C1 segment of cervical spinal cord (tissue), 14 donors: ENCODE results near the gene CPLX1.

Source experiments
- DNase-seq, 14 donors: peaks; one replicate each; lab custom pipeline; 2025; lab: John Stamatoyannopoulos, UW

CPLX1 gene

DNA sequence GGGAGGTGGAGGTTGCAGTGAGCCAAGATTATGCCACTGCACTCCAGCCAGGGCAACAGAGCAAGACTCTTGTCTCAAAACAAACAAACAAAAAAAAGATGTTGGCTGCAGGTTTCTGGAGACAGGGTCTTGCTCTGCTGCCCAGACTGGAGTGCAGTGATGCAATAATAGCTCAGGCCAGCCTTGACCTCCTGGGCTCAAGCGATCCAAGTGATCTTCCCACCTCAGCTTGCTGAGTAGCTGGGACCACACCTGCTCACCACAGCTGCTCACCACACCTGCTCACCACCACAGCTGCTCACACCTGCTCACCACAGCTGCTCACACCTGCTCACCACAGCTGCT is 29.9 kb upstream of the CPLX1 start:
- no peak for DNase-seq

DNA sequence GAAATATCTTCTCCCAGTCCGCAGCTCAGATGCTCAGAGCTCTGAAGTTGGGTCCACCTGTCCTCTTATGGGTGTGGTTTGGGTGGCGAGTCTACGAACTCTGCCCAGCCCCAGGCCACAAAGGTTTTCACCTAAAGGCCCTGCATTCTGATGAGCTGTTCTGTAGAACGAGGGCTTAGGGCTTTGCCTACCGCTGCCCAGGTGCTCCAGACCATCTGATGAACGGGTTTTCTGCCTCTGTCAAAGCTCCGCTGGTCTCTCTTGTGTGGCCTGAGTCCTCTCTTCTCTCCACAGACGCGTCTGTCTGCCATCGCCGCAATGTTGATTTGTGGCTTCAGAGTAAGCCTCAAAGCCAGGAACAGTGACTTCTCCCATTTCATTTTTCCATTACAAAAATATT is 28.4 kb upstream of the CPLX1 start:
- DNase-seq = no peak

DNA sequence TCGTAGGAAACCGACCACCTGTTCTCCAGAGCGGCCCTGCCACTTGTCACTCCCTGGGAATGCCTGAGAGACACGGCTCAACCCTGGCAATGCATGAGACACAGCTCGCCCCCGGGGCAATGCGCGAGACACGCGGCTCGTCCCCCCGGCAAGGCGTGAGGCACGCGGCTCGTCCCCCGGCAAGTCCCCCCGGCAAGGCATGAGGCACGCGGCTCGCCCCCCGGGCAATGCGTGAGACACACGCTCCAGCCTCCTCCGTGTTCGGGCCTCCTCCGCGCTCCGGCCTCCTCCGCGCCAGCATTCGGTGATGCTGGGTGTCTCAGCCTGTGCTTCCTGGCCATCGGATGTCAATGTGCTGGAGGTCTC is 27.5 kb upstream of the CPLX1 start:
- no peak for DNase-seq

DNA sequence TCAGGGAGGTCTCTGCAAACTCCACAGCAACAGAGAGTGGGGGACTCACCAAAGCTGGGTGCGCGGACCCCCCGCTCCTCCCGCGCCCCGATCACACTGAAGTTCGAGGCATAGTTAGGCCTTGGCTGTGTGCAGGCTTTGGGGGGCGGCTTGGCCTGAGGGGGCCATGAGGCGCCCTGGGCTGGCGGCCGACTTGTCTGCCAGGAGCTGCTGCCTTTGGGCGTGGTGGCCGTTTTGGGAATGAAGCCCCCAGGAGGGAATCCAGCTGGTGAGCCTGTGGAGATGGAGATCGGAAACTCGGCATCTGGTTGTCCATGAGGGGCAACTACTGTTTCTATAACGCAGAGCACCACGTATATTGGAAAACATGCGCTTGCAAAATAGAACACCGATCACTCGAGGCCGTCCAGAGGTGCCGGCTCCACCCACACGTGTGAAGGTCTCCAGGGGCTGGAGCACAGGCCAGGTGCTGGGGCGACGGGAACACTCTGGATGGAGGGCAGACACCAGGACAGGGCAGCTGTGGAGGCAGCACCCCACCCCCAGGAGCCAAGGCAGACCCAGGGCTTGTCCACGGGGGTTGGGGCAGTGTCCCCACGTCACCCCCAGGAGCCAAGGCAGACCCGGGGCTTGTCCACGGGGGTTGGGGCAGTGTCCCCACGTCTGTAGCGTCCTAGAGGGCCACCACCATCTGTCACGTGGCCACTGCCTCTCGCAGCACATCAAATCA is 25.9 kb upstream of the CPLX1 start:
- DNase-seq = no peak

DNA sequence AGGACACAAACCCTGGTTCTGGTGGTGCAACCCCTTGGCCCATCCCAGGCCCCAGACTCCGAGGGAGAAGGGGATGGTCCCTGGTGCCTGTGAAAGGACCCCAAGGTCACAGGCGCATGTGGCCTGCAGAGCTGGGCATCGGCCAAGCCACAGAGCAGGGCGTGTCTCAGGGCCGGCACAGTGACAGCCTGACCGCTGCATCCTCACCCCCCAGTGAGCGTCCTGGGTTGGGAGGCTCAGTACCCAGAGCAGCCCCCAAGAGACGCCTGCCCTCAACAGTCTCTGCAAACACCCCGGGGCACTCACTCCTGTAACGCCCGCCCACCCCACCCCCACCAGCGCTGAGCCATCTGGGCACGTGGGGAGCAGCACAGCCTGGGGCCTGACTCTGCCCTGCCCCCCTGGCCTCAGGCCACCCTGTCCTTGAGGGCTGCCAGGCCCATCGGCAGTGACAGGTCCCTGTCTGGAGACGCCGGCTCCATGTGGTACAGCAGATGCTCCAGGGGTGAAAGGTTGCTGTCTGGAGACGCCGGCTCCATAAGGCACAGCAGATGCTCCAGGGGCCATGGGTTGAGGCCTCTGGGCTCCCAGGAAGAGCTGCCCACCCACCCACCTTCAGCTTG is 24.5 kb upstream of the CPLX1 start:
- DNase-seq = no peak

DNA sequence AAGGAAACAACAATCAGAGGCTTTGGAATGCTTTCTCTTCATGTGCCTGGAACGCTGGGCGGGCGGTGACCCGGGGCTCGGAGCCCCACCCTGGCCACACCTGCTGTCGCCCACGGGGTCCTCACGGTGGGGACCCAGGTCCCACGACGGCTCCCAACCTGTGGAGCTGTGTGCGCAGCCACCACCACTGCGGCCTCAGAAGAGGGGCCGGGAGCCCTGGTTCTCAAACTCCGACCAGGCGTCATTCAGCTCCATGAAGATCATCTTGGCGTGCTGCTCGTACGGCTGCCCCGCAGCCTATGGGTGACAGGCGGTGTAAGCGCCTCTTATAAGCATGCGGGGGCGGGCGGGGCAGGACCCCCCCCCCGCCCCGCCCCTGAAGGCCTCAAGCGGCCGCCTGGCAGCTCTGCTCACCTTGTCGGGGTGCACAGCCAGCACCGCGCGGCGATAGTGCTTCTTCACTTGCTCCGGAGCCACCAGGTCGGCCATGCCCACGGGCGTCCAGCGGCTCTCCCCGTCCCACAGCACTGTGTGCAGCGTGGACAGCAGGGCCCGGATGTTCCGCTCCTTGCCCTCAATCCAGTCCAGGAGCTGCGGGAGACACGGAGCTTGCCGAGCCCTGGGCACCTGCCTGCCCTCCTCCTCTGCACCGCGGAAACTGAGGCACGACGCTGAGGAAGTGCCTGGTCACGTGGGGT is 23.7 kb upstream of the CPLX1 start:
- no peak for DNase-seq

DNA sequence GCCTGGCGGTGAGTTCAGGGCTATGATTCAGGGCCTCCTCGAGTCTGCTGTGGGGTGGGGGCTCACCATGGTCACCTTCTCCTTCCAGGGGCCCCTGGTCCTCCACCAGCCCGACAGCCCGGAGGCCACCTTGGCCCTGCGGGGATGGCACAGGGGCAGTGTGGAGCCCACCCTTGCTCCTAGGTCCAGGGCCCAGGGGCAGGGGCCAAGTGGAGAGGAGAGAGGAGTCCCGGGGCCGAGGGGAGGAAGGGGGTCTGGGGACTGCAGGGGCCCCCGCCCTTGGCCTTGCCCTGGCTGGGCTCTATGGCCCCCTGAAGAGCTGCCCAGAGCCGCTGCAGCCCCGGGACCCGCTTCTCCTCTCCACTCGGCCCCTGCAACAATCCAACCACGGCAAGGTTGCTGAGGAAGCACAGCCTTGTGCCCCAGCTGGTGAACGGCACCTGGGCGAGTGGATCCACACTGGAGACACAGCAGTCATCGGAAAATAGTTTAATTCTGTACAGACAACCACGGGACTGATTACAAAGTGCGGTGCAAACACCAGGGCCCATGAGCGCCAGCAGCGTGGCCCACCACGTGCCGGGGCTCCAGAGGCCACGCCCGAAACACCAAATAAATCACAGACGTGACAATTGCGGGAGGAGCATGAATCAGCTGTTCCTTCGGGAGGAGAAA is 23.0 kb upstream of the CPLX1 start:
- DNase-seq = no peak

DNA sequence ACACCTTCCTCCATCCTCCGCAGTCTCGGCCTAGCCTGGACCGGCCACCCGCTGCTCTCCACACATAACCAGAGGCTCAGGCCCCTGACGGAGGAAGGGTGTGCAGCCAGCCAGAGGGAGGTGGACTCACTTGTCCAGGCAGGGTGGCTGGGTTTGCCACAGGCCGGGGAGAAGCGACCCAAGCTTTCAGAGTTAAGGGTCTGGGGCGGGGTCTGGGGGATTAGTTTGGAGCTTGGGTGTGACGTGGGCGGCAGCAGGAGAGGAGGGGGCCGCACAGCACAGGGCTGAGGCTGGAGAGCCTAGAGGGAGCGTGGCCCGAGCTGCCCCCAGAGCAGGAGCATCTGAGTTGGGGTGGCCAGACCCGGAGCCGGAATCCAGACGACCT is 22.4 kb upstream of the CPLX1 start:
- DNase-seq = no peak

DNA sequence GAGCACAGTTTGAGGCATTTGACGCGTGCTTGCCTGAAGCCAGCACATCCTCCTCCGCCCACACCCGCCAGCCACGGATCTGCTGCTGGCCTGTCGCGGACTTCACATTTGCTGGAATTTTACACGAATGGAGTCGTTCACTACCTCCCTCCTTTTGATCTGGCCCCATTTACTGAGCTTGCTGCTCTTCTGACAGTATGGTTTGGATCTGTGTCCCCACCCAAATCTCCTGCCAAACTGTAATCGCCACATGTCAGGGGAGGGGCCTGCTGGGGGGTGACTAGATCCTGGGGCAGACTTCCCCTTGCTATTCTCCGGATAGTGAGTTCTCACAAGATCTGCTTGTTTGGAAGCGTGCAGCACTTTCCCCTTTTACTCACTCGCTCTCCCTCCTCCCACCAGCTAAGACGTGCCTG is 19.9 kb upstream of the CPLX1 start:
- no peak for DNase-seq

DNA sequence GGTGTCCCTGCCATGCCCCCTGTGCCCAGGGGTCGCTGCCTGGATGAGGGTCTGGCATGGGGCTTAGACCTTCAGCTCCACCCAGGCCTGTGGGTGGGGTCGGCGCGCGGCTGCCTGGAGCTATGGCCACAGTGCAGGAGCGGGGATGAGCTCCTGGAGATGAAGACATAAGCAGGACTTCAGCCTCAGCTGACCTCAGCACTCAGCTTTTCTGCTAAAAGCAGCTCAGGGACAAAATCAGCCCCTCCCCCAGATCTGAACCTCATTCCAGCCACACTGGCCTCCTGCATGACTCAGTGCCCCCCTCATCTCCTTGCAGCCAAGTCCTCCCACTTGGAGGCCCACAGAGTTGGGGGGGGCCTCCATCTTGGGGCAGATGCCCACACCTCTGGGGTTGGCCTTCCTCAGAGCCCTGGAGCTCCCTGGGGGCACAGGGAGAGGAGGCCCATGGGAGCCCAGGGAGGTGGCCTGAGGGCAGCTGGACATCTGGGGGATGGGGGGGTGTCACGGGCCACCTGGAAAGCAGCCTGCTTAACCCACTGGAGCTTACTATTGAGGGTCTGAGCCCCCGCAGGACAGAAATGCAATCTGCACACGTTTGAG is 19.4 kb upstream of the CPLX1 start:
- no peak for DNase-seq

DNA sequence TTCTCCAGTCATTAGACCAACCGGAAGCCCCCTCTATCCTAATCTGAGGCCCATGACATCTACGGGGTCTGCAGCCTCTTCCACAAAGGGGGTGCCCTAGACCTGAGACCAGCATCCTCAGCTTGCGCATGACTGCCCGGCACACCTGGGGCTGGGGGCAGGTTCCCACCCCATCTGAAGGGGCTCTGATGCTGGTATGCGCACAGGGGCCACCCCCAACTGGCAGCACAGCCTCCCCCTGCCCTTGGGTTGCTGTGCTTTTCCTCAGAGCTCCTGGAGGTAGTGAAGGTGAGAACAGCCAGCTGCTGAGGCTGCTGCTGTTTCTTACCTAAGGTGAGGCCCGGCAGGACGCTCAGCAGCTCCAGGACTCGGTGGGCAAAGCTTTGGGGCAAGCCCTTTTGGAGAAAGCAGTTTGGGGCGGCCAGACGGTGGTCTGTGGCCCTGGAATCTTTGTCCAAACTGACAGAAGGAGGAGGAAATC is 18.9 kb upstream of the CPLX1 start:
- DNase-seq = no peak

DNA sequence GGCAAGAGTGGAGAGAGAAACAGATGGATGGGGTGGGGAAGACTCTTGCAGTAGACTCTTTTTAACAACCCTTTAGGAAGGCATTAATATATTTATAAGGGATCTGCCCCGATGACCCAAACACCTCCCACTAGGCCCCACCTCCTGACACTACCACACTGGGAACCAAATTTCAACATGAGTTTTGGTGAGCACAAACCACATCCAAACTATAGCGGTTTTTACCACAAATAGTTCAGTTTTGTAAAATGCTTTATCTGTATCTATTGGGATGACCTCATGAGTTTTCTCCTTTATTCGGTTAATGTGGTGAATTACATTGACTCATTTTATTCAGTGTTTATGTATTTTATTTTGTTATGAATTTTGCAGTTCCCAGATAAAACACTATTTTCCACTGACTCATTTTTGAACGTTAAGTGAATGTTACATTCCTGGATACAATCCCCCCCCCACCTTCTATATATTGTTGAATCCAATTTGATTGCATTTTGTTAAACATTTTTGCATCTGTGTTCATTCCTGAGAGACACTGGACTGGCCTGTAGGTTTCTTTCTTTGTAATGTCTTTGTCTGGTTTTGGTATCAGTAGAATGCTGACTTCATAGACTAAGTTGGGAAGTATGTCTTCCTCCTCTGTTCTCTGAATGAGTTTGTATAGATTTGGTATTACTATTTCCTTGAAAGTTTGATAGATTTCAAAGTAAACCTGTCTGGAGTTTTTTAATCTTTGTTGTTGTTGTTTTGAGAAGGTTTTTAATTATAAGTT is 13.9 kb upstream of the CPLX1 start:
- DNase-seq = no peak

DNA sequence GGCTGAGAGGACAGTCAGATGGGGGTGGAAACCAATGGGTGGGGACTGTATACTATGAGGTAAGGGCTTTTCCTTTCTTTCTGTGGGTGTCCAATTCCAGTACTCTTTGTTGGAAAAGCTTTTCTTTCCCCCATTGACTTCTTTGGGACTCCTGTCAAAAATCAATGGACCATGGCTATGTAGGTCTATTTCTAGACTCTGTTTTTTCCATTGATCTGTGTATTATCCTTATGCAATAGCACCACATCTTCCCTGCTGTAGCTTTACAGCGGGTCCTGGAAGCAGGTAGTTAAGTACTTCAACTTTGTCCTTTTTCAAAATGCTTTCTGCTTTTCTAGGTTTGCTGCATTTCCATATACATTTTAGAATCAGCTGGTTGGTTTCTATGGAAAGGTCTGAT is 11.8 kb upstream of the CPLX1 start:
- DNase-seq = no peak

DNA sequence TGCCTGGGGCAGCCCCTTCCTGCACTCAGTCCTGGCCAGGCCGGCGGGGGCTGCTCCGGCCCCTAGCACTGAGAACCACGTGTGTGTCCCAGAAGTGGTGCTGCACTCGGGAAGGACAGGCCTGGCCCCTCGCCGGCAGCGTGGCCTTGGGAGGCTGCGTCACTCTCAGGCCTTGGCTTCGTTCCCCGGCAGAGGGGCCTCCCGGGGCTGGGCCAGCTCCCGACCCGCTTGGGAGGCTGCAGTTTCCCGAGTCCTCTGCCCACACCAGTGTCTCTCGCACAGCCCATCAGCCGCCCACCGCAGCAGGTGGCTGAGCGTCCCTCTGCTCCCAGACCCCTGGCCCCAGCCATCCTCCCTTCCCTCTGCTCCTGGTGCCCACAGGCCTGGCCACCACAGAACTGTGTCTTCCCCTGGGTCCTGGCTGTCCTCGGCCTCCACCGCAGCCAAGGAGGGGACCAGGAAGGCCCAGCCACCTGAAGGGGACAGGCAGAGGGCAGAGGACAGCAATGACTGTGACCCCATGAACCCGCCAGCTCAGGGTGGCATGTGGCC is 10.9 kb upstream of the CPLX1 start:
- no peak for DNase-seq

DNA sequence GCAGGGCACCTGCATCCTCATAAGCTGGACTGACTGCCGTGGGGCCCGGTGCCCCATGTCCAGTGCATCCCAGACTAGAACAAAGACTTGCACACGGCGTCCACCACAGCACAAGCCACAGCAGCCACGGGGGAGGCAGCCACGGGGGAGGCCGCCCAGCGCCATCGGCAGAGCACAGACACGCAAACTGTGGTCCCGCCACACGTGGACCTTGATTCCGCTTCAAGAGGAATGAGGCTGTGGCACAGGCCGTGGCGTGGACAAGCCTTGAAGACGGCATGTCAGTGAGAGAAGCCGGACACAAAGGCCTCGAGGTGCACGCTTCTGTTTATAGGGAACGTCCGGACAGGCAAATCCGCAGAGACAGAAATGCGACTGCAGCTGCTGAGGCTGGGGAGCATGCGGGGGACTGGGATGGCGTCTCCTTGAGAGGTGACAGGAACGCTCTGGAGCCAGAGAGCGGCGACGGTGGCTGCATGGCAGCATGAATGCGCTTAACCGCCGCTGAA is 10.1 kb upstream of the CPLX1 start:
- DNase-seq = no peak

DNA sequence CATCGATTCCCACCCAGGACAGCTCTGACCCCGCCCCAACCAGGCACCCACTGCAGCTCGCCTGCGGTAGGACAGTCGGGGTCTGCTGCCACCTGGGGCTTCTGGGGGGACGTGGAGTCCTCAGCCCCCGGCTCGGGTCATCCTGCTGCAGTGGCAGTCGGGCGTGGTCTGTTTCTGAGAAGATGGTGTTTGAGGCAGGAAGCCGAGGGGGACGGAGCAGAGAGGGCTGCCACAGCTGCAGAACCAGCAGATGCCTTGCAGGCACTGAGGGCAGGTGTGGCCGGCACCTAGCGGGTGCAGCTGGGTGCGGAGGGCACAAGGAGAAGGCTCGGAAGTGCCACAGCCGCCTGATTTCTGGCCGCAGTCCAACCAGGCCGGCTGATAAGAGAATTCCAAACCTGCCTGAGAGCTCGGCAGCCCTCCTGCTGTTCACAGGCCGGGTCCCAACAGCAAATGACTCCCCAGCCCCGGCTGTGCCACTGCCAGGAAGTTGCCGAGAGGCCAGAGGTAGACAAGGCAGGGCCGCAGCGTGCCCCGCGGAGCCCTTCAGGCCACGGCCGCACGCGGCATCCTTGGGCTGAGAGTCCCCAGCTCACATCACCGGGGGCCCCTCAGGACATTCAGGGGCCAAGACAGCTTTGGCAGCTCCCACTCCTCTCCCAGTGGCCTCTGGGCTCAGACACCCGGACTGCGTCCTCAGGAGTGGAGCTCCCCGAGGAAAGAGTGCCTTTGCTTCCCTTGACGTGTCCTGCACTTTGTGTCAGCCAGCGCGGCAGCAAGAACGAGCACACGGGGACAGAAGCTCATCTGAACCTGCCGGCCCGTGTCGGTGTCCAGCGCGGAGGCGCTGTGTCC is 9.4 kb upstream of the CPLX1 start:
- no peak for DNase-seq

DNA sequence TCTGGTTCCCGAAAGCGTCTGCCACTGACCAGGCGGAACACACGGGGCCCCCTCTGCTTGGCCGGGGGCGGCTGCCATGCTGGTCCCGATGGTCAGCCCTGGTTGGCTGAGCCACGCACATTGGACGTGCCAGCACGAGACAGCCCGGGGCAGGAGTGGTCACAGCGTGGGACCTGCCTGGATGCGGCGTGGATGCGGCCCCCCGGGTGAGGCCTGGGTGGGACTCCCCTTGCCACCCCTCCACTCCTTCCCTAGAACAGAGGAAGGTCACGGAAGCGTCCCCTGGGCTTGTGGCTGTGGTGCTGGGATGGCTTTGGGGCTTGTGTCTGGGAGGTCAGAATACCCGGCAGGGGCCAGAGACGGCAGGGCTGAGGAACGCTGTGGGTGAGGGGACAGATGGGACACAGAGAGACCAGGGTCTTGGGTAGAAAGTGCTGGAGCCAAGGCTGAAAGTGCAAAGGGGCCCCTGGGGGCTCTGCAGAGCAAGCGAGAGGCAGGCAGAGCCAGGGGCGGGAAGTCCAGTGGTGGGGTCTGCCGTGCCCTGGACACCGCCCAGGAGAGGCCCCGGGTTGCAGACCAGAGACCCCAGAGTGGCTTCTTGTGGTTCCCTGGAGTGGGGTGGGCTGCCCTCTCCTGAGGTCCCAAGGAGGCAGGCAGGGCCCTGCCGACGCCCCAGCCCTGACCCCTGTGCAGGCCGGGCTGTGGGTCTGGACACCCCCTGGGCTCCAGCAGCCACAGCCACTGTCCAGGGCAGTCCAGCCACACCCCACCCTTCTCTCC is 8.6 kb upstream of the CPLX1 start:
- no peak for DNase-seq

DNA sequence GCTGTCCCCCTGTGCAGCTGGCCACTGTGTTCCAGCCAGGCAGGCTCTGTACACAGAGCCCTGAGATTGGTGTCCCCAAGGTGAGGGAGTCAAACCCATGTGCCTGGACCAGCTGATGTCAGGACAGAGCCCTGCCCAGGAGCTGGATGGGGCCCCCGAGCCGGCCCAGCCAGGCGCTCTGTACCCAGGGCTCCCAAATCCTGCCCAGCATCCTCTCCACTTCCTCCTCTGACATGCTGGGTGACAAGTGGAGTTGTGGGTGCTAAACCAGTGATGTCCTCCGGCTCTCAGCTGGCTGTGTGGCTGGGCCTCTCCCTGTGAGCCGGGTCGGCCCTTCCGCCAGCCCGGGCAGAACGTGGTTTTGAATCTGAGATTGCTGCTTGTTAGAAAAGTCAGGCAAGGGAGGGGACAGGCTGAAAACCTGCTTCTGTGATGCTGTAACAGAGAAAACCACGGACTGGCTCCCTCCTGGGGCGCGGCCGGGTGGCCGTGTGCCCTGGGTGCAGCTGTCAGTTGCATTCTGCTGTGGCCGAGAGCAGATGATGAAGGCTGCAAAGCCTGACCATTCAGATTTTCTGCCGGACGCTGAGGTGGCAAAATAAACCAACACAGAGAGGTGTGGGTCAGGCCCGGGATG is 7.9 kb upstream of the CPLX1 start:
- DNase-seq = no peak

DNA sequence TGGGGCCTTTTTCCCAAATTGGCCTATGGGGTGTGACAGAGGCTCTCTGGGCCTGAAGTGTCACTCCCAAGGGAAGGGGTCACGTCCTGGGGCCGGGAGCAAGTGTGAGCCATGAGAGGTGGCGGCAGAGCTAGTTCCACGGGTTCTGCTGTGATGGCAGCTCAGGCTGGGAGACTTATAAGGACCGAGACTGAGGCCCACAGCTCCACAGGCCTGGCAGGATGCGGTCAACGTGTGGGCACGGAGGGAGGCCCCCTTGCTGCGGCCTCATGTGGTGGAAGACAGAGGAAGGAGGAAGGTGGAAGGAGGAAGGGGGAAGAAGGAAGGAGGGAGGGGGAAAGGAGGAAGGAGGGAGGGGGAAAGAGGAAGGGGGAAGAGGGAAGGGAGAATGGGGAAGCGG is 7.2 kb upstream of the CPLX1 start:
- no peak for DNase-seq
